ENCODE data around the gene ADAMTS17. TPM values are rescaled to one million over a fixed set of nuclear protein-coding genes. Genes with fewer than 3 reads are reported as not detected.

The ADAMTS17 gene
- total RNA-seq, 1 donor from 2014 or later, result 2.3 TPM

GRCh38 chr15:100056411-100057072 lies 285.2 kb downstream of the ADAMTS17 start:
- Histone ChIP-seq H3K4me3 (ENCODE audit: low read depth, low read length) (no peak overlapping the region), H3K27me3 (ENCODE audit: control insufficient read depth, insufficient read depth, low read length) (no peaks in the 10 kb centered on the region), H3K36me3 (ENCODE audit: control insufficient read depth, insufficient read depth, low read length) (no peaks in the 10 kb centered on the region)
- DNase-seq (ENCODE audit: low read depth), result no peak
- TF ChIP-seq CTCF (IDR thresholded peaks at IDR 0.05; ENCODE audit: insufficient read depth, low read length, poor library complexity, severe bottlenecking), result no peak

- H3K36me3 ChIP-seq (ENCODE audit: control insufficient read depth, insufficient read depth, low read length), result no peaks in the 10 kb centered on the region
- no peak overlapping the region for H3K4me3 ChIP-seq (ENCODE audit: low read depth, low read length)
- DNase-seq (ENCODE audit: low read depth), result no peak
- no peaks in the 10 kb centered on the region for H3K27me3 ChIP-seq (ENCODE audit: control insufficient read depth, insufficient read depth, low read length)
- no peak for TF ChIP-seq CTCF (IDR thresholded peaks at IDR 0.05; ENCODE audit: insufficient read depth, low read length, poor library complexity, severe bottlenecking)
Measured at GRCh38 chr15:100055821-100056220, 286.0 kb downstream of the ADAMTS17 start.

- no peak for TF ChIP-seq CTCF (IDR thresholded peaks at IDR 0.05; ENCODE audit: insufficient read depth, low read length, poor library complexity, severe bottlenecking)
Measured at GRCh38 chr15:100054539-100054938, 287.2 kb downstream of the ADAMTS17 start.

GRCh38 chr15:100053474-100054121 lies 288.2 kb downstream of the ADAMTS17 start:
- H3K4me3 ChIP-seq (ENCODE audit: low read depth, low read length), result no peak overlapping the region
- no peak for DNase-seq (ENCODE audit: low read depth)
- H3K36me3 ChIP-seq (ENCODE audit: control insufficient read depth, insufficient read depth, low read length), result no peaks in the 10 kb centered on the region
- TF ChIP-seq CTCF (IDR thresholded peaks at IDR 0.05; ENCODE audit: insufficient read depth, low read length, poor library complexity, severe bottlenecking), result no peak
- H3K27me3 ChIP-seq (ENCODE audit: control insufficient read depth, insufficient read depth, low read length), result no peaks in the 10 kb centered on the region

More at GRCh38 chr15:100054539-100054938, 287.2 kb downstream of the ADAMTS17 start:
- H3K27me3 ChIP-seq (ENCODE audit: control insufficient read depth, insufficient read depth, low read length), result no peaks in the 10 kb centered on the region
- H3K36me3 ChIP-seq (ENCODE audit: control insufficient read depth, insufficient read depth, low read length), result no peaks in the 10 kb centered on the region
- no peak for DNase-seq (ENCODE audit: low read depth)
- no peak overlapping the region for H3K4me3 ChIP-seq (ENCODE audit: low read depth, low read length)

- H3K27me3 ChIP-seq (ENCODE audit: control insufficient read depth, insufficient read depth, low read length), result no peaks in the 10 kb centered on the region
- no peak for TF ChIP-seq CTCF (IDR thresholded peaks at IDR 0.05; ENCODE audit: insufficient read depth, low read length, poor library complexity, severe bottlenecking)
- no peaks in the 10 kb centered on the region for H3K36me3 ChIP-seq (ENCODE audit: control insufficient read depth, insufficient read depth, low read length)
- H3K4me3 ChIP-seq (ENCODE audit: low read depth, low read length), result no peak overlapping the region
- no peak for DNase-seq (ENCODE audit: low read depth)
Measured at GRCh38 chr15:100052716-100053473, 288.9 kb downstream of the ADAMTS17 start.
